NCI-H2196 treated with DMSO at 0.1 percent for 48 hours (cell line): ENCODE measurements around the gene GLRA3.
"Not testable (repeated sequence)": the region's sequence is repeated elsewhere in the genome, so short reads cannot be mapped to it uniquely, and the experiment has no call there.

Experiments used
- DNase-seq: peaks from one replicate; lab custom pipeline; 2025; ENCODE audit not compliant: unreplicated experiment; lab: John Stamatoyannopoulos, UW

The GLRA3 gene

GRCh38 chr4:174828845-174829701 is at the start of gene GLRA3:
TSS of gene GLRA3 (minus strand) at chr4:174829247. CDS start at chr4:174828811, 436 bp downstream.
- peak; percentile 1 for DNase-seq

GRCh38 chr4:174874898-174875297 is 45.9 kb upstream of the GLRA3 start:
- no peak for DNase-seq

- DNase-seq: no peak
Observed at GRCh38 chr4:174873931-174874330, 44.9 kb upstream of the GLRA3 start.

- DNase-seq: not testable (repeated sequence)
Observed at GRCh38 chr4:174873146-174873545, 44.1 kb upstream of the GLRA3 start.

GRCh38 chr4:174871407-174871806 is 42.4 kb upstream of the GLRA3 start:
- DNase-seq: no peak

GRCh38 chr4:174870311-174870710 is 41.3 kb upstream of the GLRA3 start:
- DNase-seq: no peak

- no peak for DNase-seq
Observed at GRCh38 chr4:174869339-174869738, 40.3 kb upstream of the GLRA3 start.

GRCh38 chr4:174867903-174868302 is 38.9 kb upstream of the GLRA3 start:
- DNase-seq: no peak

- DNase-seq: no peak
Observed at GRCh38 chr4:174865418-174865985, 36.5 kb upstream of the GLRA3 start.

- no peak for DNase-seq
Observed at GRCh38 chr4:174864031-174864430, 35.0 kb upstream of the GLRA3 start.

- no peak for DNase-seq
Observed at GRCh38 chr4:174860588-174860987, 31.5 kb upstream of the GLRA3 start.

GRCh38 chr4:174859904-174860303 is 30.9 kb upstream of the GLRA3 start:
- no peak for DNase-seq

GRCh38 chr4:174856926-174857800 is 28.1 kb upstream of the GLRA3 start:
- DNase-seq: no peak

- DNase-seq: no peak
Observed at GRCh38 chr4:174855050-174855449, 26.0 kb upstream of the GLRA3 start.

GRCh38 chr4:174853629-174854028 is 24.6 kb upstream of the GLRA3 start:
- DNase-seq: no peak

- DNase-seq: no peak
Observed at GRCh38 chr4:174848596-174848995, 19.5 kb upstream of the GLRA3 start.

GRCh38 chr4:174847801-174848427 is 18.9 kb upstream of the GLRA3 start:
- DNase-seq: no peak

GRCh38 chr4:174835536-174835935 is 6.5 kb upstream of the GLRA3 start:
- DNase-seq: no peak

- DNase-seq: no peak
Observed at GRCh38 chr4:174834477-174834876, 5.4 kb upstream of the GLRA3 start.

- DNase-seq: no peak
Observed at GRCh38 chr4:174826660-174827059, 2.4 kb downstream of the GLRA3 start.

- DNase-seq: no peak
Observed at GRCh38 chr4:174815282-174815681, 13.8 kb downstream of the GLRA3 start.
